RWPE2 (cell line): Measurements from ENCODE around the gene LRMDA.

Source experiments
- ATAC-seq: fragments of 200-7000 bp; cut with Tn5 transposase; 3 replicates; pipeline ENCODE4 v1.9.1; 2021; ENCODE audit warnings: low read depth
- DNase-seq: peaks from one replicate; pipeline ENCODE4 v3.0.0-alpha.2; 2020; ENCODE audit warnings: low spot score
- H3K27ac ChIP-seq: fragments of 450-650 bp; 2 replicates; pipeline ENCODE4 v1.5.1; 2017; ENCODE audit warnings: mild to moderate bottlenecking; ENCODE audit not compliant: poor library complexity, severe bottlenecking
- H3K27me3 ChIP-seq: fragments of 250-450 bp; sonication (Bioruptor Pico); 2 replicates; pipeline ENCODE4 v1.5.1; 2021; ENCODE audit warnings: mild to moderate bottlenecking, moderate library complexity; ENCODE audit not compliant: insufficient read depth, poor library complexity, severe bottlenecking
- H3K36me3 ChIP-seq: fragments of 250-450 bp; sonication (Bioruptor Pico); 2 replicates; pipeline ENCODE4 v1.5.1; 2020; ENCODE audit warnings: low read depth, mild to moderate bottlenecking, moderate library complexity
- H3K4me1 ChIP-seq: fragments of 250-450 bp; sonication (Bioruptor Pico); 2 replicates; pipeline ENCODE4 v1.5.1; 2021; ENCODE audit warnings: mild to moderate bottlenecking, moderate library complexity; ENCODE audit not compliant: insufficient read depth, poor library complexity, severe bottlenecking
- H3K4me3 ChIP-seq: fragments of 250-450 bp; sonication (Bioruptor Pico); 2 replicates; pipeline ENCODE4 v1.5.1; 2021; ENCODE audit warnings: mild to moderate bottlenecking, moderate library complexity; ENCODE audit not compliant: severe bottlenecking
- H3K9me3 ChIP-seq: fragments of 250-450 bp; sonication (Bioruptor Pico); 2 replicates; pipeline ENCODE4 v1.5.1; 2021; ENCODE audit warnings: mild to moderate bottlenecking, moderate library complexity; ENCODE audit not compliant: severe bottlenecking
- TF ChIP-seq, protein P1 (sequence below): fragments of 450-650 bp; IDR thresholded peaks from one replicate; pipeline ENCODE4 v1.5.1; 2017; ENCODE audit warnings: mild to moderate bottlenecking, moderate library complexity; ENCODE audit not compliant: poor library complexity, severe bottlenecking

Gene LRMDA

GRCh38 chr10:76043261-76043660, 611.8 kb downstream of the LRMDA start:
- H3K9me3 ChIP-seq, result peaks cover 4% of the 10 kb centered on the region
- TF ChIP-seq, protein P1, sequence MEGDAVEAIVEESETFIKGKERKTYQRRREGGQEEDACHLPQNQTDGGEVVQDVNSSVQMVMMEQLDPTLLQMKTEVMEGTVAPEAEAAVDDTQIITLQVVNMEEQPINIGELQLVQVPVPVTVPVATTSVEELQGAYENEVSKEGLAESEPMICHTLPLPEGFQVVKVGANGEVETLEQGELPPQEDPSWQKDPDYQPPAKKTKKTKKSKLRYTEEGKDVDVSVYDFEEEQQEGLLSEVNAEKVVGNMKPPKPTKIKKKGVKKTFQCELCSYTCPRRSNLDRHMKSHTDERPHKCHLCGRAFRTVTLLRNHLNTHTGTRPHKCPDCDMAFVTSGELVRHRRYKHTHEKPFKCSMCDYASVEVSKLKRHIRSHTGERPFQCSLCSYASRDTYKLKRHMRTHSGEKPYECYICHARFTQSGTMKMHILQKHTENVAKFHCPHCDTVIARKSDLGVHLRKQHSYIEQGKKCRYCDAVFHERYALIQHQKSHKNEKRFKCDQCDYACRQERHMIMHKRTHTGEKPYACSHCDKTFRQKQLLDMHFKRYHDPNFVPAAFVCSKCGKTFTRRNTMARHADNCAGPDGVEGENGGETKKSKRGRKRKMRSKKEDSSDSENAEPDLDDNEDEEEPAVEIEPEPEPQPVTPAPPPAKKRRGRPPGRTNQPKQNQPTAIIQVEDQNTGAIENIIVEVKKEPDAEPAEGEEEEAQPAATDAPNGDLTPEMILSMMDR, result no peak
- ATAC-seq (no peak), DNase-seq (no peak)
- no peak overlapping the region for H3K27ac ChIP-seq
- H3K4me1 ChIP-seq, result no peaks in the 10 kb centered on the region
- no peaks in the 10 kb centered on the region for H3K27me3 ChIP-seq
- H3K36me3 ChIP-seq, result no peaks in the 10 kb centered on the region
- no peak overlapping the region for H3K4me3 ChIP-seq

DNA sequence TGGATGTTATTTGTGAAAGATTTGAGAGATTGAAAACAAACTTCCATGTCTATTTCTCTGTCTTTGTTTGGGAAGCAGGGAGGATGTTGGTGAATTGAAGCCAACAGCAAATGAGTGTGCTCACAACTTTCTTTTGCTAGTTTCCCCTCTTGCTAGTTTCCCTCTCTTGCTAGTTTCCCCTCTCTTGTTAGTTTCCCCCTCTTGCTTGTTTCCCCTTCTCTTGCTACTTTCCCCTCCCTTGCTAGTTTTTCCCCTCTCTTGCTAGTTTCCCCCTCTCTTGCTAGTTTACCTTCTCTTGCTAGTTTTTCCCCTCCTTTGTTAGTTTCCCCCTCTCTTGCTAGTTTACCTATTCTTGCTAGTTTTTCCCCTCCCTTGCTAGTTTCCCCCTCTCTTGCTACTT, 613.3 kb downstream of the LRMDA start:
- no peak for ATAC-seq
- H3K9me3 ChIP-seq, result no peaks in the 10 kb centered on the region
- TF ChIP-seq, protein P1, result no peak

GRCh38 chr10:76045174-76045573, 613.8 kb downstream of the LRMDA start:
- Histone ChIP-seq H3K27ac (no peak overlapping the region), H3K27me3 (no peaks in the 10 kb centered on the region), H3K9me3 (no peaks in the 10 kb centered on the region), H3K4me3 (no peak overlapping the region), H3K36me3 (no peaks in the 10 kb centered on the region), H3K4me1 (no peaks in the 10 kb centered on the region)
- DNase-seq, result no peak
- ATAC-seq, result no peak
- TF ChIP-seq, protein P1, result no peak

More for the DNA sequence above, 613.3 kb downstream of the LRMDA start:
- no peaks in the 10 kb centered on the region for H3K4me1 ChIP-seq
- no peaks in the 10 kb centered on the region for H3K36me3 ChIP-seq
- no peak for DNase-seq
- no peak overlapping the region for H3K4me3 ChIP-seq
- no peaks in the 10 kb centered on the region for H3K27me3 ChIP-seq
- H3K27ac ChIP-seq, result no peak overlapping the region

- TF ChIP-seq, protein P1, result no peak
- Histone ChIP-seq H3K27me3 (no peaks in the 10 kb centered on the region), H3K9me3 (no peaks in the 10 kb centered on the region)
Measured at GRCh38 chr10:76047521-76047920, 616.1 kb downstream of the LRMDA start.

DNA sequence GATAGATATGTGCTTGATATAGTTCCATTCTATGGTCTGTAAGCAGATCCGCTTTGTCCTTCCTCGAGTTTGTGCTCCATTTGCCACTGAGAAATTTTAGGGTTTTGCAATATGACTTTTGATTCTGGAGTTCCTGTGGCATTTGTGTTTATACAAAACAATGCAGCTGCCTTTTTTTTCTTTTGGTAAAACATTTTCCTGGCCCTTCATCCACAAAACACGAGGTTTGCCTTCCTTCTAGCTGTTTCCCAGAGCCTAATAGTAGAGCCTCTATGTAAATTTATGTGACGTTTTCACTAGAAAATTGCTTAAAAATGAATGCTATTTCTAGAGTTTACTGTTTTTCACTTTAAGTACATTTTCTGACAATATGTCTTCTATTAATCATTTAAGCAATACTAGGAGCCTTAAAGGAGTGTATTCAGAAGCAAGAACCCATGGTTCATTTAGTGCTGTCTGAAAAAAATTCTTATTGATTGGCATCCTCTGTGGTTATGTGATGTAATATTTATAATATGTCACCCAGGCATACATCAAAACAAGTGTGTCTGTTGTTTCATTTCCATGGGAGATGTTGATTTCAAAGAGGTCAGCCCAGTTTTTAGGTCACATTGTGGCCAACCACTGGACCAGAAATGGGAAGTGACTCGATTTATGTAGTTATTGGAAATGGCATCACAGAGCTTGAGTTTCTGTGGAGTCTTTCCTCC, 618.3 kb downstream of the LRMDA start:
- H3K27me3 ChIP-seq, result no peaks in the 10 kb centered on the region

More at GRCh38 chr10:76047521-76047920, 616.1 kb downstream of the LRMDA start:
- Histone ChIP-seq H3K36me3 (no peaks in the 10 kb centered on the region), H3K4me1 (no peaks in the 10 kb centered on the region), H3K27ac (no peak overlapping the region), H3K4me3 (no peak overlapping the region)
- no peak for ATAC-seq
- DNase-seq, result no peak

More for the DNA sequence above, 618.3 kb downstream of the LRMDA start:
- H3K4me1 ChIP-seq, result no peaks in the 10 kb centered on the region
- no peak overlapping the region for H3K4me3 ChIP-seq
- H3K9me3 ChIP-seq, result no peaks in the 10 kb centered on the region
- no peak for ATAC-seq
- no peaks in the 10 kb centered on the region for H3K36me3 ChIP-seq
- no peak overlapping the region for H3K27ac ChIP-seq
- DNase-seq, result no peak
- TF ChIP-seq, protein P1, result no peak
